Left ventricle myocardium superior (tissue), 1 donor: ENCODE data around the gene C5orf47. TPM values are rescaled to one million over a fixed set of nuclear protein-coding genes. Genes with fewer than 3 reads are reported as not detected.

Experiments used
- ATAC-seq: fragments of 200-7000 bp; cut with Tn5 transposase; one replicate; pipeline ENCODE4 v1.9.1; 2020; ENCODE audit warnings: mild to moderate bottlenecking, moderate library complexity
- DNase-seq: peaks from one replicate; pipeline ENCODE4 v3.0.0-alpha.2; 2020
- intact Hi-C: fragments of 100-400 bp; cut with micrococcal nuclease; formaldehyde crosslinking; loops from one replicate; pipeline ENCODE4 v1.11.0; 2022
- long read RNA-seq: library from polyadenylated mRNA; unstranded; transcript quantifications from one replicate; pipeline ENCODE4 v2.0.0, GENCODE V29; 2021
- total RNA-seq: library from RNA; stranded (reverse); fragmentation: NEBNext Ultra II Directional; extraction: Animal tissue kit (Norgen Biotek cat#: 25700); gene quantifications from one replicate; pipeline ENCODE4 v1.2.1, GENCODE V29; 2021
- donor health status: DM: no; HTN: yes; CAD: no; lungs with severe emphysema.

Gene C5orf47, protein sequence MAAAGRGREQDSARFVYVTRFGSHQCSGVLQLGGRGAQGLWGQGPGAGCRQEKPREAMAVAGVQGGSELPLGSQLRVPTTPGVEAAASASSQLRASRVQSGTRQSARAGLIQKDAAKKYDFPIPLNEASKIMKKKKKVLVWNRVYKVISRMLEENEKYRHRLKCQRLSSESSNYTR
- not detected for total RNA-seq
- long read RNA-seq, result 0 reads

- ATAC-seq (no peak), DNase-seq (no peak)
- intact Hi-C loops, result no loop called here
These were observed at the start of gene C5orf47 for GRCh38 chr5:173988554-173989431. Gene C5orf47, plus strand, starts transcription at chr5:173989170. Its CDS starts 94 bp downstream, at chr5:173989264.

- ATAC-seq (no peak), DNase-seq (no peak)
- intact Hi-C loops, result no loop called here
These were observed 48.7 kb upstream of the C5orf47 start for GRCh38 chr5:173940269-173940668.

GRCh38 chr5:173941102-173941501 is 47.9 kb upstream of the C5orf47 start:
- ATAC-seq (no peak), DNase-seq (no peak)
- intact Hi-C loops, result no loop called here

DNA sequence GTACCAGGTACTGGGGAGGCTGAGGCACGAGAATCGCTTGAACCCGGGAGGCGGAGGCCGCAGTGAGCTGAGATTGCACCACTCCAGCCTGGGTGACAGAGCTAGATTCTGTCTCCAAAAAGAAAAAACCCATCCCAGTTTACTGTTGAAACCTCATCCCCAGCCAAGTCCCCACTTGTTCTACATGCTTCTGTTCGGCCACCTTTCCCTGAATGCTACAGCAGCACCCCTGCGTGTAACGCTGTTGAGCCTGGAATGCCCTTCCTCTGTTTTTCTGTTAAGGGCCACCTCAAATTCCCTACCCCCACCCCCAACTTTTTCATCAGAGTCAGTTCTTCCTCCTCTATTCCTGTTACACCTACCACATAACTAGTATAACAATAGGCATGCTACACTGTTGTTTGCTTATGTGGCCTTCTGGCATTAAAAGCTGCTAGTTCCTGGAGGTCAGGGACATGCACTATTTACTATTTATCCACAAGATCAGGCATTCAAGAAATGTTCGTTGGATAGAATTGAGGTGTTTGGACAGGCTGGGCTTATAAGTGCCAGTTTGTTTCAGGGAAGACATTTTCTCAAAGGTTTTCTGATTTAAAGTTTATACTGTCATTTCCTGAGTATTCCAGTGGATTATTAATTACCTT is 47.1 kb upstream of the C5orf47 start:
- intact Hi-C loops, result no loop called here
- DNase-seq, result no peak
- peak; percentile 17 for ATAC-seq

DNA sequence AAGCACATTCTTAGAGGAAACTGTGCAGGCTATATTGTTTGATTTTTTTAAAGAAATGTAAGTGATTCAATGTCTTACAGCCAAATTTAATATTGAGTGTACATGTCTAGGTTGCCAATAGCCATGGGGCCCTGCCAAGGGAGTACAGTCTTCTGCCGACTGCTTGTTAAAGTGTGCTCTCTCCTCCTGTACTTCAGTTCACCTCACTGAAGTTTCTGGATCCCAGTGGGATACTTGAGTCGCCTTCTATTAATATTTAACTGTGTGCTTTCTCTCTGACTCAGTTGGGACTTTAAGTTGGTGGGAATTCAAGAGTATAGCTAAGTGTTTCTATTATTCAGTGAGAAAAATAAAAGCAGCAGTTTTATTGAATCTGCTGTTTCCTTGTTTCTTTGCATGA is 44.5 kb upstream of the C5orf47 start:
- ATAC-seq (peak; percentile 42), DNase-seq (no peak)
- intact Hi-C loops, result no loop called here

- intact Hi-C loops, result no loop called here
- ATAC-seq (peak; percentile 13), DNase-seq (no peak)
These were observed 43.8 kb upstream of the C5orf47 start for GRCh38 chr5:173945160-173945559.

DNA sequence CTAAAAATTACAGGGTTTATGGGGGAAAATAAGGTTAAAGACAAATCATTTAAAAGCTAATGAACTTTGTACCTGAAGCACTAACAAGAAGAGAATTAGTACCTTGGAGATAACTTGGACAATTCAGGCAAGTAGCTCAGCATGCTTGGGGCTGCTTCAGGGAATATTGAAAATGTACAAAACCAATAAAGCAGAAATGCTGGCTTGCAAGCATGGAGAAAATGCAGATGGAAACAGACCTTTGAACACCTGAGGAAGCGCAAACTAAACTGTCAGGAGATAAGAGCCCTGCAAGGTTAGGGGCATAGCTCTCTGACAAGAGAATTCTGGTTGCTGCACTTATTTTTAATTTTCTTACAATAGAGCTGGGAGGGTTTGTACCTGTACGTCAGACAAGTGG is 42.6 kb upstream of the C5orf47 start:
- intact Hi-C loops, result no loop called here
- no peak for ATAC-seq

DNA sequence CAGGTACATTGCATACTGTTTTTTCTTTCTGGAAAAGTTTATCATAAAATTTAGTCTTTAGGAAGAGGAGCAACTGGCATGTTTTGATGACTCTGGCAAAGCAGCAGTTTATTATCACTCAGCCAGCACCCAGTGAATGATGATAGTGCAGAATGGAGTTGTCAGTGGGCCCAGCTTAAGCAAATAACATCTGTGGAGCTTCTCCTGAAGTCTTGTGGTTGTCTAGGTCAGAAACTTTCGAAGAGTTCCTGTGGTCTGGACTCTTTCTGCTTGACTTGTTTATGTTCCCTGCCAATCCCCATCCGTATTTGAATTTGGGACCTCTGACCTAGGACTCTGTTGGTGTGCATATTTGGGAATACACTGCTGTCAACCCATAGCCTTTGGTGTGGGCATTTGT is 38.1 kb upstream of the C5orf47 start:
- intact Hi-C loops, result loop anchor here (10.0 kb wide), 1 partner anchor 46 kb away; no protein-coding TSS in a partner anchor
- ATAC-seq, result no peak

More for the DNA sequence above, 42.6 kb upstream of the C5orf47 start:
- DNase-seq, result no peak

GRCh38 chr5:173953528-173954090 is 35.4 kb upstream of the C5orf47 start:
- ATAC-seq (peak; percentile 47), DNase-seq (no peak)
- intact Hi-C loops, result loop anchor here (10.0 kb wide), 1 partner anchor 49 kb away; no protein-coding TSS in a partner anchor

More for the DNA sequence above, 38.1 kb upstream of the C5orf47 start:
- no peak for DNase-seq

DNA sequence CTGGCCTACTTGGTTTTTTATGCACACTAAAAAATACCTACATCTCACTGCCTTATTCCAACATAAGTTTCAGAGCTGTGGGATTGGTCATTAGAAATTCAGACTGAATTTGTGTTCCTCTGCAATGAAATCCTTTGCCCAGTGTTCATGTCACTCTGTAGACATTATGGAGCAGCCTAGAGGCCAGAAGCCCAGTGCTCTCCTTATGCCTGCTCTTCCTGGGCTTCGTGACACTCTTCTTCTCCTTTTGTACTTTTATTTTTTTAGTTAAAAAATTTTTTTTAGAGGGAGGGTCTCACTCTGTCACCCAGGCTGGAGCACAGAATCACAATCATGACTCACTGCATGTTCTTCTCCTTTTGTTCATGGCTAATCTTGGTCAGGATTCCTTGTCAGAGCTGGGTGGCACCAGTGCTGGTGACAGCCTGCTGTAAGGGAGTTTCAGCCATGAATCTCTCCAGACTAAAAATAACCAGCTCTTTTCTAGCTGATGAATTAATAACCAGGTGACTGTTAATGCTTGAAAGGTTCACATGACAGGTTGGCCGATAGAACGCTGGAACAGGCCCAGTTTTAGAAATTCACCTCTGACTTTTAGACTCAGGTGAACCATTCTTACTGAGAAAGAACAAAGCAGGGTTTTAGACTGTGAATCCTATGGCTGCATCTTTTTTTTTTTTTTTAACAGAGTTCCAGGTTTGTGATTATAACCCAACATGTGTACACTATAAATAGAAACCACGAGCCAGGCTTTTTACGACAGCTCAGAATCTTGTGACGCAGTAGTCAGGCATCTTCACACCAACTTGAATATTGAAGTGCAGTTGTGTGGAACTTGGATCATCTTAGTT is 34.1 kb upstream of the C5orf47 start:
- ATAC-seq (peak; percentile 88), DNase-seq (no peak)
- intact Hi-C loops, result loop anchor here (10.0 kb wide), 1 partner anchor 50 kb away; no protein-coding TSS in a partner anchor

DNA sequence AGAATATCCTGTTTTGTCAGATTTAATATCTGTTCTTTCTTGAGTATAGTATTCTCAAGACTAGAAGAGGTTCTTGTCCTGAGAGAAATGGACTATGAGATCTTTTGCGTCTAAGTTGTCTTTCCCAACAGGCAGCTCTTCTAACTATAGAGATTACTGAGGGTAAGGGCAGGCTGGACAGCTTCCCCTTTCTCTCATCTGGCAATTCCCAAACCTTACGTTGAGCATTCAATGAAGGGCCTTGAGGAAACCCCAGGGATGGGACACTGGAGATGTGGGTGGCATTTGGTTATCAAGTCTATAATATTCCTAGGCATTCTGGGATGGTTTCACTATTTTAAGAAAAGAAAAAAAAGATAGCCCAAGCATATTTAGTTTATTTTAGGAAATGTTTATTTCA is 28.0 kb upstream of the C5orf47 start:
- no peak for ATAC-seq
- intact Hi-C loops, result no loop called here
- DNase-seq, result no peak

DNA sequence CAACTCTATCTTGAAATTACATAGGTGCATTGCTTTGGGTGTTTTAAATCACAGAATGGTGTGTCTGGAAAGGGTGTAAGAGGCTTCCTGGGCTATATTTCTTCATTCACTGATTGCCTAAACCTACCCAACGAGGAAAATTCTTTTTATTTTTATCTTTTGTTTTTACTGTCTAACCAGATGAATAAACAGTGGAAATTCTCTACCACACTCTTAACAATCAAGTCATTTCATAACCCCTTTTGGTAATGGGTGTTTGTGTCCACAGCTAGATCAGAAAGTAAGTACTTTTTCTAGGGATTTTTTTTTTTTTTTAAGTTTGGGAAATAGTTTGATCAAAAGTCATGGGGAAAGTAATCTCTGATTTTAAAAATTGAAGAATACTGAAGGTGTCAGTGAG is 27.6 kb upstream of the C5orf47 start:
- DNase-seq (no peak), ATAC-seq (no peak)
- intact Hi-C loops, result no loop called here

DNA sequence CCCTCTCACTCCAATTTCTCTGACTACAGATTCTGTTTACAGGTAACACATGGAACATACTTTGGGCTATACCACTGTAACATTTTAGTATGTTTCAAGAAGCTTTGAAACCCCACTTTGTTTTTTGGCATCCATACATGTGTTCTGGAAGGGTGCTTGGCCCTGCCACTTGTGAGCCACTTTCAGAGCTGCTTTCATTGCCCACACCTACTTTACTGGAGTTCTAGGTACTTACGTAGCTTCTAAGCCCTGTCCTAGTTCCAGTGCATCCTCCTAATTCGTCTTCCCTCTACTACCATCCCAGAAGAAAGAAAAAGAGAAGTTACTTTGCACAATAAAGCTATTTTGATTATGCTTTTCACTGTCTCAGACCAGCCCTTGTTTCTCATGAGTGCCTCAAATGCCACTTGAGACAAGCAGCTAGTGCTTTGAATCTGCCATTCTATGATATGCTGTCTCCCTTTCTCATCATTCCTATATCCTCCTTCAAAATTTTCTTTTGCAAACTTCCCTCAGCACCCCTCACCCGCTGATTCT is 26.5 kb upstream of the C5orf47 start:
- DNase-seq (no peak), ATAC-seq (peak; percentile 26)
- intact Hi-C loops, result no loop called here

GRCh38 chr5:173963182-173963838 is 25.7 kb upstream of the C5orf47 start:
- no peak for DNase-seq
- ATAC-seq, result peak; percentile 45
- intact Hi-C loops, result no loop called here

DNA sequence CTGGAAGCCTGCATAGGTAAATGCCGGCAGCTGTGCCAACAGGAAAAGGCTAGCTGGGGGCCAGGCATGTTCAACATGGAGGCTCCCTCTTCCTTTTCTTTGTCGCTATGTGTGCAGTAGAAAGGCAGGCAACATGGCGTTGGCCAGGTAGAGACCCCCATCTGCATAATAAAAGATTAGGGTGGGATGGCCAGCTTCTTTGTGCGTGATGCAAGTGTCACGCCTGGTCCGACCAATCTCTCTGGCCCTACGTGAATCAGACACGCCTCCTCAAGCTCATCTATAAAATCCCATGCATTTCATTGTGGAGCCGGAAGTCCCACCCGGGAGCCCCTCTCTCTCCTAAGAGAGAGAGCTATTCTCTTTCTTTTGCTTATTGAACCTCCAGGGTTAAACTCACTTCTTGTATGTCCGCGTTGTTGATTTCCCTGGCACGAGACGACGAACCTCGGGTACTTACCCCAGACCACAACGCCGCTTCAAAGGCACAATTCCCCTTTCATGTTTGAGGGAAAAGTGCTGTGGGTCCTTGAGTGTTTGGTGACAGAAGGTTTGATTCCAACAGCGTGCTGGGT is 25.0 kb upstream of the C5orf47 start:
- DNase-seq (no peak), ATAC-seq (peak; percentile 23)
- intact Hi-C loops, result no loop called here

DNA sequence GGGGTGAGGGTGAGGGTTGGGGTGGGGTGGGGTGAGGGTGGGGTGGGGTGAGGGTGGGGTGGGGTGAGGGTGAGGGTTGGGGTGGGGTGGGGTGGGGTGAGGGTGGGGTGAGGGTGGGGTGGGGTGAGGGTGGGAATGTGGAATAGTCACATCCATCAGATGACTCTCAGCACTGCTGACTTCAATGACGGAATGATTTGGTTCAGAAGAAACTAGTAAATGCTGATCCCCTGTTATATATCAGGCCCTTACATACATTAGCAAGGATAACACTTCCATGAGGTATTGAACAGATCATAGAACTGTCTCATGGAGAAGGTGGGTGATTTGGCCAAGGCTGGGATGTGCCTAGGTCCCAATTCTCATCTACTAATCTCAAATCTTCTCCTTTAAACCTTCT is 24.5 kb upstream of the C5orf47 start:
- DNase-seq, result no peak
- ATAC-seq, result no peak
- intact Hi-C loops, result no loop called here

DNA sequence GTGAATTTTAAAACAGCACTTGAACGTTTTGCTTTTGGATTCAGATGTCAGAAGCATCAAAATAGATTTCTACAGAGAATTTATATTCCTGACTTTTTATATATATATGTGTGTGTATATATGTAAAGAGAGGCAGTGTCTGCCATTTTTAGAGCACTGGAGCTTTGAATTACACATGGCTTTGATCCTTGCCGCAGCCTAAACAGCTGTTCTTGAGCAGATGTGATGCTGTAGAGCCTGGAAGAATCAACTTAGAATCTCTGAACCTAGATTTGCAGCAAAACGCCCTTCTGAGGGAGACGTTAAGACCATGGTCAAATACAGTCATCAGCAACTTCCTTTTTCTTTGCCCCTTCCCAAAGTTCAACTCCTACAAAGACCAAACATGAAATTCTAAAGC is 21.7 kb upstream of the C5orf47 start:
- ATAC-seq (no peak), DNase-seq (no peak)
- intact Hi-C loops, result no loop called here
